ENCODE measurements around the gene TRIM15.

TRIM15 gene

DNA sequence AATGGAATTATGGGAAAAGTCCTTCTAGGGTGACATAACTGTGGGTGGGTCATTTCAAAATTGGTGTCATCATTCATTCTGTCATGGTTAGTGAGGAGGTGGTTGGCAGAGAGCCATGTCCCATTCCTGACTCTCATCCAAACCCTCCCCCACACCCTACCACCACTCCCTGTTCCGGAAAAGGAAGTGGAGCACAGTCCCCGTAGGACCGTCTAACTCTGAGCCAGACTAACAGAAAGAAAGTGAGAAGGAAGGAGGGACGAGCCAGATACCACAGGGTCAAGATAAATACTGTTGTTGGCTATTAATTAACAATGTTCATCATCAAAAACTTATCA, 7.1 kb upstream of the TRIM15 start:
- Histone ChIP-seq H3K27ac (ENCODE audit: extremely low read depth, low read depth, low read length) (no peak overlapping the region), H3K4me3 (ENCODE audit: low read depth, low read length) (no peak overlapping the region), H3K4me1 (ENCODE audit: control insufficient read depth, insufficient read depth, low read length) (peaks cover 27% of the 10 kb centered on the region), H3K9me3 (ENCODE audit: control insufficient read depth, insufficient read depth, low read depth, low read length) (no peaks in the 10 kb centered on the region), H3K36me3 (ENCODE audit: control insufficient read depth in 2 of 2, insufficient read depth in 1 of 2, low read length in 2 of 2) (no peaks in the 10 kb centered on the region)
- ChIA-PET CTCF (interaction anchor here (1.4 to 6.3 kb wide), 4 partner anchors 18 to 52 kb away, joined by 3 to 80 read pairs (median 15); no protein-coding TSS in a partner anchor), POLR2A (no interaction called here)
- TF ChIP-seq ZNF350 (tag by site-specific recombination; IDR thresholded peaks at IDR 0.05) (no peak), GLIS2 (tag by site-specific recombination; IDR thresholded peaks at IDR 0.05) (no peak), BCL11A (tag by site-specific recombination; IDR thresholded peaks at IDR 0.05; ENCODE audit: low read depth) (peak; percentile 64; the same call in 1 of the 2 replicates), ZNF112 (tag by site-specific recombination; IDR thresholded peaks at IDR 0.05) (no peak), KLF9 (tag by site-specific recombination; IDR thresholded peaks at IDR 0.05; ENCODE audit: low read depth) (0 out of 2 replicates have a peak, but pooled peaks have one; percentile 54), ZNF558 (tag by site-specific recombination; IDR thresholded peaks at IDR 0.05) (peak; percentile 60; the same call in 1 of the 2 replicates), ATF2 (tag by site-specific recombination; IDR thresholded peaks at IDR 0.05; ENCODE audit: low read depth) (peak; percentile 91), ZNF2 (tag by site-specific recombination; IDR thresholded peaks at IDR 0.05) (peak; percentile 25; the same call in 1 of the 2 replicates), OSR2 (tag by site-specific recombination; IDR thresholded peaks at IDR 0.05) (peak; percentile 21; the same call in 1 of the 2 replicates), ZNF768 (tag by site-specific recombination; IDR thresholded peaks at IDR 0.05) (no peak), ZNF37A (tag by site-specific recombination; IDR thresholded peaks at IDR 0.05) (no peak), ZBTB8A (tag by site-specific recombination; IDR thresholded peaks at IDR 0.05) (peak; percentile 21; the same call in 1 of the 2 replicates), SP2 (tag by site-specific recombination; IDR thresholded peaks at IDR 0.05) (peak; percentile 62), ZSCAN23 (tag by site-specific recombination; IDR thresholded peaks at IDR 0.05) (no peak), INSM2 (tag by site-specific recombination; IDR thresholded peaks at IDR 0.05) (peak; percentile 84), ZNF341 (tag by site-specific recombination; IDR thresholded peaks at IDR 0.05; ENCODE audit: low read depth) (0 out of 2 replicates have a peak, but pooled peaks have one; percentile 25)
- TF ChIP-seq, protein P1, sequence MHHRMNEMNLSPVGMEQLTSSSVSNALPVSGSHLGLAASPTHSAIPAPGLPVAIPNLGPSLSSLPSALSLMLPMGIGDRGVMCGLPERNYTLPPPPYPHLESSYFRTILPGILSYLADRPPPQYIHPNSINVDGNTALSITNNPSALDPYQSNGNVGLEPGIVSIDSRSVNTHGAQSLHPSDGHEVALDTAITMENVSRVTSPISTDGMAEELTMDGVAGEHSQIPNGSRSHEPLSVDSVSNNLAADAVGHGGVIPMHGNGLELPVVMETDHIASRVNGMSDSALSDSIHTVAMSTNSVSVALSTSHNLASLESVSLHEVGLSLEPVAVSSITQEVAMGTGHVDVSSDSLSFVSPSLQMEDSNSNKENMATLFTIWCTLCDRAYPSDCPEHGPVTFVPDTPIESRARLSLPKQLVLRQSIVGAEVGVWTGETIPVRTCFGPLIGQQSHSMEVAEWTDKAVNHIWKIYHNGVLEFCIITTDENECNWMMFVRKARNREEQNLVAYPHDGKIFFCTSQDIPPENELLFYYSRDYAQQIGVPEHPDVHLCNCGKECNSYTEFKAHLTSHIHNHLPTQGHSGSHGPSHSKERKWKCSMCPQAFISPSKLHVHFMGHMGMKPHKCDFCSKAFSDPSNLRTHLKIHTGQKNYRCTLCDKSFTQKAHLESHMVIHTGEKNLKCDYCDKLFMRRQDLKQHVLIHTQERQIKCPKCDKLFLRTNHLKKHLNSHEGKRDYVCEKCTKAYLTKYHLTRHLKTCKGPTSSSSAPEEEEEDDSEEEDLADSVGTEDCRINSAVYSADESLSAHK (tag by site-specific recombination; IDR thresholded peaks at IDR 0.05) = peak; percentile 43; the same call in 1 of the 2 replicates
- TF ChIP-seq, protein P2, sequence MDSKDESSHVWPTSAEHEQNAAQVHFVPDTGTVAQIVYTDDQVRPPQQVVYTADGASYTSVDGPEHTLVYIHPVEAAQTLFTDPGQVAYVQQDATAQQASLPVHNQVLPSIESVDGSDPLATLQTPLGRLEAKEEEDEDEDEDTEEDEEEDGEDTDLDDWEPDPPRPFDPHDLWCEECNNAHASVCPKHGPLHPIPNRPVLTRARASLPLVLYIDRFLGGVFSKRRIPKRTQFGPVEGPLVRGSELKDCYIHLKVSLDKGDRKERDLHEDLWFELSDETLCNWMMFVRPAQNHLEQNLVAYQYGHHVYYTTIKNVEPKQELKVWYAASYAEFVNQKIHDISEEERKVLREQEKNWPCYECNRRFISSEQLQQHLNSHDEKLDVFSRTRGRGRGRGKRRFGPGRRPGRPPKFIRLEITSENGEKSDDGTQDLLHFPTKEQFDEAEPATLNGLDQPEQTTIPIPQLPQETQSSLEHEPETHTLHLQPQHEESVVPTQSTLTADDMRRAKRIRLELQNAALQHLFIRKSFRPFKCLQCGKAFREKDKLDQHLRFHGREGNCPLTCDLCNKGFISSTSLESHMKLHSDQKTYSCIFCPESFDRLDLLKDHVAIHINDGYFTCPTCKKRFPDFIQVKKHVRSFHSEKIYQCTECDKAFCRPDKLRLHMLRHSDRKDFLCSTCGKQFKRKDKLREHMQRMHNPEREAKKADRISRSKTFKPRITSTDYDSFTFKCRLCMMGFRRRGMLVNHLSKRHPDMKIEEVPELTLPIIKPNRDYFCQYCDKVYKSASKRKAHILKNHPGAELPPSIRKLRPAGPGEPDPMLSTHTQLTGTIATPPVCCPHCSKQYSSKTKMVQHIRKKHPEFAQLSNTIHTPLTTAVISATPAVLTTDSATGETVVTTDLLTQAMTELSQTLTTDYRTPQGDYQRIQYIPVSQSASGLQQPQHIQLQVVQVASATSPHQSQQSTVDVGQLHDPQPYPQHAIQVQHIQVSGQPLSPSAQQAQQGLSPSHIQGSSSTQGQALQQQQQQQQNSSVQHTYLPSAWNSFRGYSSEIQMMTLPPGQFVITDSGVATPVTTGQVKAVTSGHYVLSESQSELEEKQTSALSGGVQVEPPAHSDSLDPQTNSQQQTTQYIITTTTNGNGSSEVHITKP (tag by site-specific recombination; IDR thresholded peaks at IDR 0.05) = peak; percentile 72
- TF ChIP-seq, protein P3, sequence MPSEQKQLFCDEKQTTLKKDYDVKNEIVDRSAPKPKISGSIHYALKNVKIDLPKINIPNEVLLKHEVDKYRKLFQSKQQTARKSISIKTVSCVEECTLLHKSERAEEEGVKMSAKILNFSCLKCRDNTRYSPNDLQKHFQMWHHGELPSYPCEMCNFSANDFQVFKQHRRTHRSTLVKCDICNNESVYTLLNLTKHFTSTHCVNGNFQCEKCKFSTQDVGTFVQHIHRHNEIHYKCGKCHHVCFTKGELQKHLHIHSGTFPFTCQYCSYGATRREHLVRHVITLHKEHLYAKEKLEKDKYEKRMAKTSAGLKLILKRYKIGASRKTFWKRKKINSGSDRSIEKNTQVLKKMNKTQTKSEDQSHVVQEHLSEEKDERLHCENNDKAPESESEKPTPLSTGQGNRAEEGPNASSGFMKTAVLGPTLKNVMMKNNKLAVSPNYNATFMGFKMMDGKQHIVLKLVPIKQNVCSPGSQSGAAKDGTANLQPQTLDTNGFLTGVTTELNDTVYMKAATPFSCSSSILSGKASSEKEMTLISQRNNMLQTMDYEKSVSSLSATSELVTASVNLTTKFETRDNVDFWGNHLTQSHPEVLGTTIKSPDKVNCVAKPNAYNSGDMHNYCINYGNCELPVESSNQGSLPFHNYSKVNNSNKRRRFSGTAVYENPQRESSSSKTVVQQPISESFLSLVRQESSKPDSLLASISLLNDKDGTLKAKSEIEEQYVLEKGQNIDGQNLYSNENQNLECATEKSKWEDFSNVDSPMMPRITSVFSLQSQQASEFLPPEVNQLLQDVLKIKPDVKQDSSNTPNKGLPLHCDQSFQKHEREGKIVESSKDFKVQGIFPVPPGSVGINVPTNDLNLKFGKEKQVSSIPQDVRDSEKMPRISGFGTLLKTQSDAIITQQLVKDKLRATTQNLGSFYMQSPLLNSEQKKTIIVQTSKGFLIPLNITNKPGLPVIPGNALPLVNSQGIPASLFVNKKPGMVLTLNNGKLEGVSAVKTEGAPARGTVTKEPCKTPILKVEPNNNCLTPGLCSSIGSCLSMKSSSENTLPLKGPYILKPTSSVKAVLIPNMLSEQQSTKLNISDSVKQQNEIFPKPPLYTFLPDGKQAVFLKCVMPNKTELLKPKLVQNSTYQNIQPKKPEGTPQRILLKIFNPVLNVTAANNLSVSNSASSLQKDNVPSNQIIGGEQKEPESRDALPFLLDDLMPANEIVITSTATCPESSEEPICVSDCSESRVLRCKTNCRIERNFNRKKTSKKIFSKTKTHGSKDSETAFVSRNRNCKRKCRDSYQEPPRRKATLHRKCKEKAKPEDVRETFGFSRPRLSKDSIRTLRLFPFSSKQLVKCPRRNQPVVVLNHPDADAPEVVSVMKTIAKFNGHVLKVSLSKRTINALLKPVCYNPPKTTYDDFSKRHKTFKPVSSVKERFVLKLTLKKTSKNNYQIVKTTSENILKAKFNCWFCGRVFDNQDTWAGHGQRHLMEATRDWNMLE (tag by site-specific recombination; conservative IDR thresholded peaks at IDR 0.05; ENCODE audit: low read depth) = peak; percentile 95
- TF ChIP-seq, protein P4, sequence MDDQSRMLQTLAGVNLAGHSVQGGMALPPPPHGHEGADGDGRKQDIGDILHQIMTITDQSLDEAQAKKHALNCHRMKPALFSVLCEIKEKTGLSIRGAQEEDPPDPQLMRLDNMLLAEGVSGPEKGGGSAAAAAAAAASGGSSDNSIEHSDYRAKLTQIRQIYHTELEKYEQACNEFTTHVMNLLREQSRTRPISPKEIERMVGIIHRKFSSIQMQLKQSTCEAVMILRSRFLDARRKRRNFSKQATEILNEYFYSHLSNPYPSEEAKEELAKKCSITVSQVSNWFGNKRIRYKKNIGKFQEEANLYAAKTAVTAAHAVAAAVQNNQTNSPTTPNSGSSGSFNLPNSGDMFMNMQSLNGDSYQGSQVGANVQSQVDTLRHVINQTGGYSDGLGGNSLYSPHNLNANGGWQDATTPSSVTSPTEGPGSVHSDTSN (CRISPR knock-in tag; IDR thresholded peaks at IDR 0.05) = peak; percentile 69; the same call in 1 of the 2 replicates
- TF ChIP-seq, protein P5, sequence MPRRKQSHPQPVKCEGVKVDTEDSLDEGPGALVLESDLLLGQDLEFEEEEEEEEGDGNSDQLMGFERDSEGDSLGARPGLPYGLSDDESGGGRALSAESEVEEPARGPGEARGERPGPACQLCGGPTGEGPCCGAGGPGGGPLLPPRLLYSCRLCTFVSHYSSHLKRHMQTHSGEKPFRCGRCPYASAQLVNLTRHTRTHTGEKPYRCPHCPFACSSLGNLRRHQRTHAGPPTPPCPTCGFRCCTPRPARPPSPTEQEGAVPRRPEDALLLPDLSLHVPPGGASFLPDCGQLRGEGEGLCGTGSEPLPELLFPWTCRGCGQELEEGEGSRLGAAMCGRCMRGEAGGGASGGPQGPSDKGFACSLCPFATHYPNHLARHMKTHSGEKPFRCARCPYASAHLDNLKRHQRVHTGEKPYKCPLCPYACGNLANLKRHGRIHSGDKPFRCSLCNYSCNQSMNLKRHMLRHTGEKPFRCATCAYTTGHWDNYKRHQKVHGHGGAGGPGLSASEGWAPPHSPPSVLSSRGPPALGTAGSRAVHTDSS (tag by site-specific recombination; IDR thresholded peaks at IDR 0.05) = peak; percentile 9; the same call in 1 of the 2 replicates

Measured in HEK293 (cell line).